IMR-90 (cell line): ENCODE measurements around the gene CTNNA1. TPM values are rescaled to one million over a fixed set of nuclear protein-coding genes. Genes with fewer than 3 reads are reported as not detected.

Experiments used
- ATAC-seq: fragments of 200-7000 bp; cut with Tn5 transposase; 2 replicates; pipeline ENCODE4 v1.9.1; 2020; ENCODE audit warnings: low read depth, mild to moderate bottlenecking, moderate library complexity
- BruUV-seq: library from RNA; stranded (reverse); fragments of 400-500 nt; replicated peaks from 2 replicates; lab custom pipeline; 2021; lab: Mats Ljungman, UMichigan
- CTCF ChIA-PET: fragments of 300-600 bp; formaldehyde crosslinking; extraction: SDS; loops from one replicate; lab custom pipeline; 2021; ENCODE audit warnings: antibody characterized with exemption; lab: Yijun Ruan, JAX
- POLR2A ChIA-PET: fragments of 300-600 bp; sonication (Branson Sonifier 250); formaldehyde crosslinking; loops from one replicate; lab custom pipeline; 2022; ENCODE audit warnings: antibody characterized with exemption; ENCODE audit not compliant: unreplicated experiment; lab: Charles Lee
- DNase-seq: peaks from one replicate; pipeline ENCODE4 v3.0.0; 2013
- H2AFZ ChIP-seq: replicated peaks from 2 replicates; pipeline ENCODE3; 2013; ENCODE audit warnings: low read length, mild to moderate bottlenecking; ENCODE audit not compliant: poor library complexity
- H2AK5ac ChIP-seq: 2 replicates; pipeline ENCODE4 v1.6.1; 2013; ENCODE audit warnings: low read depth, low read length, inconsistent platforms
- H2AK9ac ChIP-seq: replicated peaks from 2 replicates; pipeline ENCODE3; 2013; ENCODE audit warnings: mild to moderate bottlenecking, low read depth, low read length, moderate library complexity; ENCODE audit not compliant: poor library complexity
- H2BK120ac ChIP-seq: 2 replicates; pipeline ENCODE4 v1.6.1; 2013; ENCODE audit warnings: low read depth, low read length, inconsistent platforms
- H2BK15ac ChIP-seq: 3 replicates; pipeline ENCODE4 v1.6.1; 2013; ENCODE audit warnings: low read depth, low read length, inconsistent platforms
- H2BK20ac ChIP-seq: 2 replicates; pipeline ENCODE4 v1.6.1; 2013; ENCODE audit warnings: low read depth, mild to moderate bottlenecking, inconsistent platforms, low read length, moderate library complexity
- H2BK5ac ChIP-seq: 2 replicates; pipeline ENCODE4 v1.6.1; 2013; ENCODE audit warnings: mild to moderate bottlenecking, low read depth, low read length, inconsistent platforms; ENCODE audit not compliant: poor library complexity, severe bottlenecking
- H3K14ac ChIP-seq: replicated peaks from 2 replicates; pipeline ENCODE4 v1.6.1; 2013; ENCODE audit warnings: low read depth, low read length, inconsistent platforms
- H3K18ac ChIP-seq: 2 replicates; pipeline ENCODE4 v1.6.1; 2013; ENCODE audit warnings: low read depth, low read length, control low read depth
- H3K23ac ChIP-seq: 2 replicates; pipeline ENCODE4 v1.6.1; 2013; ENCODE audit warnings: low read depth, low read length, inconsistent platforms
- H3K27ac ChIP-seq: 2 replicates; pipeline ENCODE4 v1.5.1; 2013; ENCODE audit warnings: mild to moderate bottlenecking, control low read depth, low read length; ENCODE audit not compliant: insufficient read depth
- H3K27me3 ChIP-seq: 2 replicates; pipeline ENCODE4 v1.6.1; 2013; ENCODE audit warnings: low read length; ENCODE audit not compliant: control insufficient read depth, insufficient read depth
- H3K36me3 ChIP-seq: 2 replicates; pipeline ENCODE4 v1.6.1; 2013; ENCODE audit warnings: low read length, mixed read lengths; ENCODE audit not compliant: control insufficient read depth, insufficient read depth
- H3K4ac ChIP-seq: 2 replicates; pipeline ENCODE4 v1.6.1; 2013; ENCODE audit warnings: low read depth, low read length, inconsistent platforms
- H3K4me1 ChIP-seq: 2 replicates; pipeline ENCODE4 v1.6.1; 2013; ENCODE audit warnings: low read length, mixed read lengths; ENCODE audit not compliant: control insufficient read depth, insufficient read depth
- H3K4me2 ChIP-seq: 2 replicates; pipeline ENCODE4 v1.6.1; 2013; ENCODE audit warnings: low read depth, mild to moderate bottlenecking, control low read depth, low read length, moderate library complexity
- H3K4me3 ChIP-seq: 2 replicates; pipeline ENCODE4 v1.5.1; 2013; ENCODE audit warnings: low read depth, mild to moderate bottlenecking, control low read depth, low read length, moderate library complexity; ENCODE audit not compliant: insufficient read depth
- H3K56ac ChIP-seq: 2 replicates; pipeline ENCODE4 v1.6.1; 2013; ENCODE audit warnings: low read length, inconsistent platforms; ENCODE audit not compliant: insufficient read depth; ENCODE audit errors: extremely low read depth
- H3K79me1 ChIP-seq, 2 experiments: 2 replicates each; pipeline ENCODE4 v1.6.1; 2013; ENCODE audit warnings: low read length in 2 of 2, inconsistent platforms in 1 of 2, low read depth in 1 of 2
- H3K9ac ChIP-seq: 2 replicates; pipeline ENCODE4 v1.6.1; 2013; ENCODE audit warnings: low read depth, low read length, control low read depth
- H3K9me1 ChIP-seq: 2 replicates; pipeline ENCODE4 v1.6.1; 2013; ENCODE audit warnings: low read length, inconsistent platforms; ENCODE audit not compliant: insufficient read depth
- H3K9me3 ChIP-seq: 2 replicates; pipeline ENCODE4 v1.6.1; 2013; ENCODE audit warnings: low read length; ENCODE audit not compliant: control insufficient read depth, insufficient read depth
- H4K20me1 ChIP-seq: 2 replicates; pipeline ENCODE4 v1.6.1; 2013; ENCODE audit warnings: low read length, inconsistent platforms; ENCODE audit not compliant: insufficient read depth
- H4K5ac ChIP-seq: 2 replicates; pipeline ENCODE4 v1.6.1; 2013; ENCODE audit warnings: mild to moderate bottlenecking, low read depth, low read length, control low read depth
- H4K8ac ChIP-seq, 2 experiments: 2 replicates each; pipeline ENCODE4 v1.6.1; 2013; ENCODE audit warnings: low read depth in 2 of 2, low read length in 2 of 2, control low read depth in 1 of 2, inconsistent platforms in 1 of 2
- H4K91ac ChIP-seq: 2 replicates; pipeline ENCODE4 v1.6.1; 2013; ENCODE audit warnings: low read depth, low read length, inconsistent platforms; ENCODE audit not compliant: insufficient read depth
- BHLHE40 ChIP-seq: fragments of 150-350 bp; IDR thresholded peaks from 2 replicates; pipeline ENCODE4 v1.6.1; 2016; ENCODE audit warnings: mild to moderate bottlenecking, low read depth, low read length
- CEBPB ChIP-seq: IDR thresholded peaks from 2 replicates; pipeline ENCODE4 v1.6.1; 2012; ENCODE audit warnings: low read depth, low read length, improper control_type of control experiment
- FOS ChIP-seq: fragments of 150-350 bp; IDR thresholded peaks from 2 replicates; pipeline ENCODE4 v1.6.1; 2016; ENCODE audit warnings: low read depth, low read length
- NFE2L2 ChIP-seq: fragments of 150-350 bp; IDR thresholded peaks from 2 replicates; pipeline ENCODE4 v1.6.1; 2016; ENCODE audit warnings: low read depth, mild to moderate bottlenecking, low read length
- RCOR1 ChIP-seq: IDR thresholded peaks from 2 replicates; pipeline ENCODE4 v1.6.1; 2012; ENCODE audit warnings: mild to moderate bottlenecking, low read length, improper control_type of control experiment; ENCODE audit not compliant: insufficient replicate concordance
- SMC3 ChIP-seq: fragments of 150-350 bp; IDR thresholded peaks from 2 replicates; pipeline ENCODE4 v1.6.1; 2016; ENCODE audit warnings: low read depth, mild to moderate bottlenecking, antibody characterized with exemption, low read length, moderate library complexity
- USF2 ChIP-seq: fragments of 150-350 bp; IDR thresholded peaks from 2 replicates; pipeline ENCODE4 v1.6.1; 2017; ENCODE audit warnings: mild to moderate bottlenecking, antibody characterized with exemption, low read length, low read depth
- WGBS, 2 experiments: methylation state at CpG; one replicate each; pipeline versions ENCODE4 v1.1.5 to v1.1.7; 2013; ENCODE audit warnings: missing lambda C conversion rate in 2 of 2; ENCODE audit not compliant: insufficient read length in 1 of 2; ENCODE audit errors: extremely low coverage in 2 of 2; 5-methylcytosine and 5-hydroxymethylcytosine counted together
- dilution Hi-C: fragments of 300-500 bp; cut with HindIII; formaldehyde crosslinking; loops from one replicate; pipeline ENCODE4 v1.14.3; 2018; ENCODE audit warnings: low sequenced_read_pairs; ENCODE audit not compliant: unreplicated experiment
- in situ Hi-C: fragments of 300-500 bp; cut with MboI; formaldehyde crosslinking; loops from 3 replicates; pipeline ENCODE4 v1.14.3; 2019; ENCODE audit warnings: low sequenced_read_pairs, inconsistent platforms, mixed read lengths
- intact Hi-C: fragments of 100-400 bp; cut with micrococcal nuclease; formaldehyde crosslinking; loops from 2 replicates; pipeline ENCODE4 v1.10.0; 2022
- polyA plus RNA-seq, 3 experiments: library from polyadenylated mRNA; depleted of rRNA; stranded (reverse); fragments of >200 nt; gene quantifications; 2 replicates each; pipeline ENCODE4 v1.2.3, GENCODE V29; 2012; ENCODE audit warnings: low replicate concordance in 1 of 3
- total RNA-seq: library from RNA; depleted of rRNA; stranded (reverse); fragments of >200 nt; gene quantifications from 2 replicates; pipeline ENCODE4 v1.2.3, GENCODE V29; 2012

Gene CTNNA1
- total and polyA plus RNA-seq, 2 of the 4 experiments (the other 2 are of a cell fraction): 220 to 471 TPM

DNA sequence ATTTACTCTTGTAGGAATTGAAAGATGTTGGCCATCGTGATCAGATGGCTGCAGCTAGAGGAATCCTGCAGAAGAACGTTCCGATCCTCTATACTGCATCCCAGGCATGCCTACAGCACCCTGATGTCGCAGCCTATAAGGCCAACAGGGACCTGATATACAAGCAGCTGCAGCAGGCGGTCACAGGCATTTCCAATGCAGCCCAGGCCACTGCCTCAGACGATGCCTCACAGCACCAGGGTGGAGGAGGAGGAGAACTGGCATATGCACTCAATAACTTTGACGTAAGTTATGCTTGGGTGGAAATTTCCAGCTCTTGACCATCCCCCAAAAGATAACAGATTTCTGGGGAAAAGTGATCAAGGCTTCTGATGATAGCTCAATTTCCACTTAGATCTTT lies 71.3 kb downstream of the CTNNA1 start:
- no peak overlapping the region for H4K8ac ChIP-seq
- no peak overlapping the region for H3K18ac ChIP-seq
- peaks cover 50% of the 10 kb centered on the region for H4K20me1 ChIP-seq
- H2AK9ac ChIP-seq: no peak overlapping the region
- no peak overlapping the region for H2BK20ac ChIP-seq
- H2AK5ac ChIP-seq: no peak overlapping the region
- H3K9ac ChIP-seq: no peak overlapping the region
- ChIA-PET CTCF (interaction anchor here (0.7 to 0.8 kb wide), 3 partner anchors 14 to 438 kb away, joined by 3 to 4 read pairs (median 3); partner anchors contain the start of gene CTNNA1), POLR2A (no interaction called here)
- H2AFZ ChIP-seq: peak overlapping the region; percentile 8
- no peak overlapping the region for H3K23ac ChIP-seq
- H4K91ac ChIP-seq: no peak overlapping the region
- 100% methylated on average over 1 of the region's 7 CpGs; no CpG with 5 or more reads in 1 of the 2 experiments for WGBS, 2 experiments
- no peak overlapping the region for H3K27ac ChIP-seq
- TF ChIP-seq FOS: no peak
- no peak for TF ChIP-seq RCOR1
- no peak for TF ChIP-seq USF2
- no peak for TF ChIP-seq BHLHE40
- TF ChIP-seq CEBPB: no peak
- no peak for TF ChIP-seq NFE2L2
- TF ChIP-seq SMC3: no peak
- H3K56ac ChIP-seq: no peak overlapping the region
- DNase-seq (peak; percentile 15), ATAC-seq (peak; percentile 29; the same call in 1 of the 2 replicates)
- H2BK5ac ChIP-seq: no peak overlapping the region
- no peak overlapping the region for H4K5ac ChIP-seq
- intact Hi-C loops: loop anchor here (5.0 kb wide), 1 partner anchor 182 kb away; no protein-coding TSS in a partner anchor
- no peak overlapping the region for H3K4ac ChIP-seq
- no peak overlapping the region for H3K4me2 ChIP-seq
- no TSS peak for BruUV-seq
- H3K4me3 ChIP-seq: no peak overlapping the region
- H3K79me1 ChIP-seq: peaks cover 31 to 67% of the 10 kb centered on the region in 2 experiments
- in situ Hi-C loops: loop anchor here (10.0 kb wide), 1 partner anchor 440 kb away; no protein-coding TSS in a partner anchor
- H3K36me3 ChIP-seq: peaks cover 28% of the 10 kb centered on the region
- H3K14ac ChIP-seq: no peak overlapping the region
- dilution Hi-C loops: no loop called here
- H3K9me3 ChIP-seq: no peaks in the 10 kb centered on the region
- no peak overlapping the region for H2BK120ac ChIP-seq
- peaks cover 12% of the 10 kb centered on the region for H3K9me1 ChIP-seq
- H3K4me1 ChIP-seq: 0 out of 2 replicates have a peak, but pooled peaks cover 2% of the 10 kb centered on the region
- no peak overlapping the region for H2BK15ac ChIP-seq
- H3K27me3 ChIP-seq: no peaks in the 10 kb centered on the region
